Femur (tissue), 1 donor: ENCODE data around the gene RELL1.

Experiments used
- DNase-seq: peaks from one replicate; pipeline ENCODE4 v3.0.0-alpha.2; 2017

Gene RELL1

DNA sequence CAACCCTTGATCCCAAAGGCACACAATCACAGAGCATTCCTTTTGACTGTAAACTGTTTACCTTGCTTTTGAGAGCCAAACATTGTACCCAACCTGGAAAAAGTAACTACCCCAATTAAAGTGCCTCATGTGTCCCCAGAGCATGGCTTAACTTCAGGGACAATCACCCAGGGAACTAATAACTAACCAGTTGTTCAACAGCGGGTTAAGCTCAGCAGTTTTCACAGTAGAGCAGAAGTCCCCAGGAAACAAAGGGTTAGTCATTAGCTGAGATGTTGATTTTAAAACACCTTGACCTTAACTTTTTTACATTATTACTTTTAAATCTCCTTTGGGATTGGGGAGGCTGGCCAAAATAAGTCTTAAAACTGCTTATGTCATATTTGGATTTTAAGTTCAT is 94.8 kb downstream of the RELL1 start:
- no peak for DNase-seq

DNA sequence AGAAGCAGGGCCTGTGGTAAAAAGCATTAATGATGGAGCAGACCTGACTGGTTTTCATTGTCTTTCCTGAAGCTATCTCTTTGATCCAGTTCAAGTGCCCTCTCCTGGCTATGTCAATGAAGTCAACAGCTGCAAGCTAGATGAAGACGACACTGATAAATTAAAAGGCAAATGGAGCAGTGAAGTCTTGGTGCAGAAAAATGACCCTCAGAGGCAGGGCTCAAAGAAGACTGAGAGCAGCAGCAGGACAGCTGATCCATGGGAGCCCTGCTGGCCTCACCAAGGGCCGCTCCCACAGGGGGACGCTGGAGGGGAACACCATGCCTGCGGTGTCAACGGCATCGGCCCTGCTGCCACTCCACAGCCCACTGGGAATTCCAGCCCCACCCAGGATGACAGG is 96.2 kb downstream of the RELL1 start:
- no peak for DNase-seq

DNA sequence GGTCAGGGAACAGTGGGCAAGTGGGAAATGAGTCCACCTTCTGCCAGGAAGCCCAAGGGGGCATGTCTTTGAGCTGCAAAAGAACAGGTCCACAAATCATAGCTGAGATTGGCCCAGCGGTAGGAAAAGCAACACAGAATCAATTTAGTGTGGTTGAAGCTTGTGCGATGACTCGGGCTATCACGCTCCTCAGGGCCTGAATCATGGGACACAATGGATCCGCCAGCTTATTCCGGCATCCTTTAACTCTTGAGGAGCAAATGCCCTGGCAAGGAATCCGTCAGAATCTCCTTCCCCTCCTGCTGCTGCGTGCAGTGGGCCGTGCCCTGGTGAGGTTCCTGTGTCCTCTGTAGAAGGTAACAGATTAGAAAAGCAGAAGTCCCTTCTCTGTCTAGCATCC is 98.0 kb downstream of the RELL1 start:
- no peak for DNase-seq

DNA sequence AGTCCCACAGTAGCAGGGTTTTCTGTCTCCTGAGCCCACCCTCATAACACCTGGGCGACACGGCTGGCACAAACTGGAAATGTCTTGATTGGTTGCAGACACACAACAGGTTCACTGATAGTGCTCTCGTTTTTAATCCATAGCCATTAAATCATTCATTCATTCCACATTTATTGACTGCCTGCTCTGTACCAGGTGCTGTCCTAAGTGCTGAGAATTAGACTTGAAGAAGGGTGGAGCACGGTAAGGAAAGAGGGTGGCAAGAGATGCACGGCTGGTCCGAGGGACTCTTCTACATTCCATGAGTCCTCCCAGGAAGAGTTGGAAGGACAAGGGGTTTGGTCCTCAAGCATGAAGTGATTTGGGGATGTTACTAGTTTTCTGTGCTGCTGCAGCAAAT is 100.0 kb downstream of the RELL1 start:
- no peak for DNase-seq

DNA sequence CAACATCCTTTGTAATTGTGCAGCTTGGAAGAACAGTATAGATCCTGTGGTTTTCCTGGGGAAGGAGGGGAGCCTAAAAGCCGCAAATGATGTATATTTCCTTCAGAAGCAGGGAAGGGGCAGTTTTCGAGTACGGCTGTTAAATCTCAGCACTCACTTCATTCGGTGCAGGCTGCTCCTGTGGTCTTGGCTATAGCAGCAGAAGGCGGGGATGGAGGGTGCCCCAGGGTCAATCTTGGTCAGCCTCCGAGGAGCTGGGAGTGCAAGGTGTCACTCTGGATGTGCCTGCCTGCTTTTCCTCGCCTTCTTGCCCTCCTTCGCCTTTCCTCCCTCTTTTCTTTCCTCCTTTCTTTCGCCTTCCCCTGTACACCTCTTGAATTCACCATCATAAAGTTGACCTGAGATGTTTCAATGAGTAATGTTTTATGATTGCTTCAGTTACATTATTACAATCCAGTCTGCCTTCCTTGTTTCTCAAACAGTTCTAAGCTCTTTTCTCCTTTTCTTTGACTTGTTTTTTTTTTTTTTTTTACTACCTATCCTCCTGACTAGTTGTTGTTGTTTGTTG is 101.6 kb downstream of the RELL1 start:
- DNase-seq = no peak

DNA sequence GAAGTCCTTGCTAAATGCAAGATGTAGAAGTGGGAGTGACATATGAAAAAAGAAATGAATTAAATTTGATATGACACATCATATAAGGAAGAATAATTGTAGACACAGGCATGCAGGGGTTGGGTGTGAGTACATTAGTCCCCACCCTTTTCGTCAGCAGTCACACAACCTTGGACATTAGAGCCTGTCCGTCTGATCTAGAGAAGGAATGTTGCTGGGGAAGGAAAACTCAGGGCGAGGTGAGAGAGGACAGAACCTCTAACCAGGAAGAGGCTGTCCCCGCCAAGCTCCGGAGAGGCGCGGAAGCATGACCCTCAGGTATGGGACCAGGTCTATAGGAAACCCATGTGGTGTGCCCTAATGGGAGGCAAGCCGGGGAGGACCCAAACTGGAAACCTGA is 102.1 kb downstream of the RELL1 start:
- no peak for DNase-seq

DNA sequence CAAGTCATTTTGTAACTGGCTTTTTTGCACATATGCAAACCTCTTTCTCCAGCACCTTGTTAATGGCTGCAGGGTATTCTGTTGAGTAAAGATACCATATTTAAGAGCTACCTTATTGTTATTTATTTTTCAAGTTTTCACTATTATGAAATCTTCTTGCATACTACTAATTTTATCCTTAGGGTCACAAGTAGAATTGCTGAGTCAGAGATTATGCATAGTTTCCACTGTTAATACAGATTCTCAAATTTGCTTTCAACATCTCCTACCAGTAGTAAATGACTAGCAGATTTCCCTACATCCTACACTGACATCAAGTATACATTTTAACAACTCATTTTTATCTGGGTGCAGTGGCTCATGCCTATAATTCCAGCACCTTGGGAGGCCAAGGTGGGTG is 112.6 kb downstream of the RELL1 start:
- no peak for DNase-seq

DNA sequence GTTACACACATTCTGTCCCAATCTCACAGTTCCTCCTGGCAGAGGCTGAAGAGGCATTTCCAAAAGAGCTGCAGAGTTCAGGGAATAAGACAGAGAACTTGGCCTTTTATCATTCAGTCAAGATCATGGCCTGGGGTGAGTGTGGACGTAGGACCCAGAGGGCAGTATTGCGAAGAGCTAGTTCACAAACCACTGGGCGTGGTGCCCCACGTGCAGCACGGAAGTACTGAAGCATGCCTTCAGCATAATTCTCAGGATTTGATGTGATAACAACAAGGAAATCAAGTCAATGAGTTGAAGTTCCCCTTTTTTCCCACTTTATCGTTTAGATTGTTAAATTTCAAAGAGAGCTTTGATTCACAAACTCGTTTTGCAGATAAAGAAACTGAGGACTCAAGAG is 117.7 kb downstream of the RELL1 start:
- DNase-seq = no peak

DNA sequence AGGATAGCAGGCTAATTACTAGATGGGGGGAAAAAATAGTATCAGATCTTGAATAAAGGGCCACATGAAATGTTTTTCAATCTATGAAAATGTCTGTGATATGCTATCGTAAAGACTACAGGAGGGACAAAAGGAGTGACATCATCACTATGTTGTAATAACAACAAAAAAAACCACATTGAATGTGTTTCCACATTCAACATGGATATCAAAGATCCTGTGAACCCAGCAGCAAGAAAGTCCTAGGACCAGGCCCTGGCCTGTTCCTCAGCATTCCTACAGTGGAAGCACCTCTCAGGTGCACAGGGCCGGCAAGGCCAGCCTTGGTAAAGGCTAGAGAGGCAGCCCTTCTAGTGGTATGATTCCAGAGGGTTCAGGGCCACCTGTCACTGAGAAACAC is 118.3 kb downstream of the RELL1 start:
- no peak for DNase-seq

DNA sequence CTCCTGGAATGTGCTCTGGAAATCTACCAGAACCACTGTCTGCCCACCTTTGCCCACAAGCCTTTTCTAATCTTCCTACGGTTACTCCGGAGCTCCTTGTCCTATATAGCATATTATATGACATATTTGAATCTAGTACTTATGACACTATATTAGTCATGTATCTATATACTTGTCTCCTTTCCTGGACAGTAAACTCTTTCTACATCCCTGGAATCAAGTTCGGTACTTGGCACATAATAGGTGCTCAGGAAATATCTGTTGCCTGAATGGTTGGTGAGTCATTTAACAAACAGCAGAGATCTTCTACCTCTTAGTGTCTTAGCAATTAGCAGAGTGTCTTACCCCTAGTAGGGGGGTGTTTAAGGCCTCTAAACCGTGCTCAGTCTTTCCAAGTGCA is 123.6 kb downstream of the RELL1 start:
- DNase-seq = no peak

DNA sequence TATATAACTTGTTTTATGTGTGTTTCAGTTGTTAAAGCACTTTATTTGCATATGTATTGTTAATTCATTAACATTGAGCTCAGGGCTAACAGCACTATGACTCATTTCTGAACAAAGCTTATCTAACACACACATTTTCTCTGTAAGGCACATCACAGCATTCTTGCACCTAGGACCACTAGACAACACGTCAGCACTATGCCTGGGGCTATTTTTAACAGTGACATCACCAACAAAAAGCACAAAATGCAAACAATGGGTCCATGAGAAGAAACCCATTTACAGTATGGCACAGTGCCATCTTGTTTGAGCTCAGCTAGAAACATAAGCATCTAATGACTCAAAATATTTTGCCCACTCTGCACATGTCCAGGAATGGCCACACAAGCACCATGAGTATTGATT is 124.4 kb downstream of the RELL1 start:
- no peak for DNase-seq

DNA sequence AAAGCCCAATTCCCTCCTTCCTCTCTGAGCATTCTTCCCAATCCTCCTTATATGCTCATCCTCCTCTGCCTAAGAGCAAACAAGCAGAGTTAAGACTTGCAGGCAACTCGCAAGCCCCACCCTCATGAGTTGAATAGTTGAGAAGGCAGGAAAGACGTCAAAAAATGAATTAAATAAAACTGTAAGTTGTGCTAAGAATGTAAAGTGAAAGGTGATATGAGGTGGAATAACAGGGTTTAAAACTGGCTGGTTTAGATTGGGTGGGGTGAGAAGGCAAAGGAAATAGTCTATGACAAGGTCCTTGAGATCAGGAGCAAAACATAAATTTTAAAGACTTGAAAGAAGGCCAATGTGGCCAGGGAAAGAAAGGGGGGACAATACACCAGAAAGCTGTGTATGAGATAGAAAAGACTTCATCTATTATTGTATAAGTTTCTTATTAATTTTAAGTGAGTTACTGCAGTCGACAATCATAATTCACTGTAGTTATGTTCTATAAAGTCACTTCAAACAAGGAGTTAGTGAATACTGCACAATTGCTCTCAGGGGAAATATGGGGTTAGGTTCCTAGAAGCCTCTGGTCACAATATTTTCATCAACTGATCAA is 124.9 kb downstream of the RELL1 start:
- no peak for DNase-seq
